SK-N-SH (cell line): Measurements from ENCODE around the gene SBSN. TPM values are rescaled to one million over a fixed set of nuclear protein-coding genes. Genes with fewer than 3 reads are reported as not detected.
A peak's percentile ranks its signal among the peaks of the same experiment; 100 is the strongest.

Experiments
- CTCF ChIA-PET: fragments of 300-600, 350-600 bp; formaldehyde crosslinking; extraction: SDS; loops from one replicate; lab custom pipeline; 2021; lab: Yijun Ruan, JAX
- POLR2A ChIA-PET: fragments of 350-600 bp; sonication (Branson Sonifier 250); formaldehyde crosslinking; extraction: SDS; loops from one replicate; lab custom pipeline; 2020; ENCODE audit warnings: antibody characterized with exemption, inconsistent platforms; lab: Yijun Ruan, JAX
- DNase-seq: peaks from one replicate; pipeline ENCODE4 v3.0.0; 2012
- H2AFZ ChIP-seq: fragments of 200-600 bp; sonication (generic); 2 replicates; pipeline ENCODE4 v1.8.1; 2016; ENCODE audit warnings: antibody characterized with exemption, mild to moderate bottlenecking, low read depth
- H3F3A ChIP-seq: fragments of 200-600 bp; sonication (generic); replicated peaks from 2 replicates; pipeline ENCODE3; 2016; ENCODE audit warnings: antibody characterized with exemption, mild to moderate bottlenecking; ENCODE audit not compliant: insufficient read depth
- H3K27ac ChIP-seq, 2 experiments: fragments of 200-500 bp in 1 of 2; fragments of 200-600 bp in 1 of 2; sonication (Bioruptor generic) in 1 of 2; sonication (generic), shearing (Covaris generic) in 1 of 2; 2 replicates each; pipeline versions ENCODE4 v1.5.1 to v1.6.1; 2014 to 2016; ENCODE audit warnings: low read depth in 2 of 2, inconsistent platforms in 1 of 2, low read length in 1 of 2, mild to moderate bottlenecking in 1 of 2, mixed read lengths in 1 of 2
- H3K27me3 ChIP-seq: fragments of 200-600 bp; sonication (generic), shearing (Covaris generic); 2 replicates; pipeline ENCODE4 v1.6.1; 2016; ENCODE audit warnings: mixed run types; ENCODE audit not compliant: insufficient read depth
- H3K36me3 ChIP-seq, 2 experiments: fragments of 200-500 bp in 1 of 2; fragments of 200-600 bp in 1 of 2; sonication (Bioruptor generic) in 1 of 2; sonication (generic) in 1 of 2; replicated peaks in 1 of 2; 2 replicates each; pipeline versions ENCODE3 to v1.5.1; 2014 to 2016; ENCODE audit warnings: low read length in 1 of 2, mild to moderate bottlenecking in 1 of 2; ENCODE audit not compliant: insufficient read depth in 2 of 2, control insufficient read depth in 1 of 2
- H3K4me1 ChIP-seq, 2 experiments: fragments of 200-500 bp in 1 of 2; fragments of 200-600 bp in 1 of 2; sonication (Bioruptor generic) in 1 of 2; sonication (generic), shearing (Covaris generic) in 1 of 2; 2 replicates each; pipeline versions ENCODE4 v1.5.1 to v1.6.1; 2014 to 2016; ENCODE audit warnings: low read depth in 1 of 2, low read length in 1 of 2, mixed run types in 1 of 2; ENCODE audit not compliant: insufficient read depth in 2 of 2, control insufficient read depth in 1 of 2
- H3K4me2 ChIP-seq: fragments of 200-600 bp; sonication (generic), shearing (Covaris generic); 2 replicates; pipeline ENCODE4 v1.6.1; 2017; ENCODE audit warnings: mixed run types
- H3K4me3 ChIP-seq, 2 experiments: fragments of 200-500 bp in 1 of 2; fragments of 200-600 bp in 1 of 2; sonication (Bioruptor generic) in 1 of 2; sonication (generic), shearing (Covaris generic) in 1 of 2; 2 replicates each; pipeline versions ENCODE4 v1.5.1 to v1.8.1; 2014 to 2016; ENCODE audit warnings: low read depth in 2 of 2, inconsistent platforms in 1 of 2, low read length in 1 of 2, mild to moderate bottlenecking in 1 of 2, mixed read lengths in 1 of 2, moderate library complexity in 1 of 2
- H3K79me2 ChIP-seq: fragments of 200-600 bp; sonication (generic); 2 replicates; pipeline ENCODE4 v1.8.1; 2017; ENCODE audit warnings: mild to moderate bottlenecking; ENCODE audit not compliant: insufficient read depth
- H3K9ac ChIP-seq: fragments of 200-600 bp; sonication (generic); 2 replicates; pipeline ENCODE4 v1.6.1; 2017; ENCODE audit warnings: mixed run types
- H3K9me2 ChIP-seq: fragments of 200-600 bp; sonication (generic); 2 replicates; pipeline ENCODE4 v1.6.1; 2017; ENCODE audit warnings: mixed run types
- H3K9me3 ChIP-seq: fragments of 200-600 bp; sonication (generic); 2 replicates; pipeline ENCODE4 v1.6.1; 2017; ENCODE audit warnings: mixed run types, mild to moderate bottlenecking, moderate library complexity
- H4K20me1 ChIP-seq: fragments of 200-600 bp; sonication (generic); 2 replicates; pipeline ENCODE4 v1.6.1; 2017; ENCODE audit warnings: mild to moderate bottlenecking, mixed run types; ENCODE audit not compliant: insufficient read depth
- CHD2 ChIP-seq: fragments of 150-350 bp; IDR thresholded peaks from 2 replicates; pipeline ENCODE4 v1.6.1; 2018; ENCODE audit warnings: low read length; ENCODE audit not compliant: partially characterized antibody
- EP300 ChIP-seq, 2 experiments: IDR thresholded peaks; 2 replicates each; pipeline versions ENCODE4 v1.4.0 to v1.6.1; 2012; ENCODE audit warnings: borderline replicate concordance in 1 of 2, low read depth in 1 of 2, low read length in 1 of 2
- EZH2phosphoT487 ChIP-seq: fragments of 200-600 bp; sonication (generic); IDR thresholded peaks from 2 replicates; pipeline ENCODE4 v1.6.1; 2017; ENCODE audit warnings: low read depth, mixed run types, mild to moderate bottlenecking, antibody characterized with exemption, moderate library complexity, borderline replicate concordance
- FOXJ3 ChIP-seq: sonication (generic); formaldehyde crosslinking; IDR thresholded peaks from 2 replicates; pipeline ENCODE4 v1.5.1; 2020; ENCODE audit warnings: mild to moderate bottlenecking, missing genetic modification reagents
- JUND ChIP-seq: IDR thresholded peaks from 2 replicates; pipeline ENCODE4 v1.4.0; 2012
- NFIC ChIP-seq: IDR thresholded peaks from 2 replicates; pipeline ENCODE4 v1.4.0; 2012; ENCODE audit warnings: borderline replicate concordance
- NRF1 ChIP-seq: IDR thresholded peaks from 2 replicates; pipeline ENCODE4 v1.6.1; 2012; ENCODE audit warnings: low read depth, mild to moderate bottlenecking, low read length
- RCOR1 ChIP-seq: fragments of 150-350 bp; IDR thresholded peaks from 2 replicates; pipeline ENCODE4 v1.6.1; 2017; ENCODE audit warnings: antibody characterized with exemption, low read length
- RXRA ChIP-seq: IDR thresholded peaks from 2 replicates; pipeline ENCODE4 v1.4.0; 2012; ENCODE audit warnings: low read depth, mild to moderate bottlenecking, borderline replicate concordance
- SIN3A ChIP-seq: IDR thresholded peaks from 2 replicates; pipeline ENCODE4 v1.6.1; 2012; ENCODE audit warnings: low read depth, mild to moderate bottlenecking, low read length, moderate library complexity, borderline replicate concordance
- TCF12 ChIP-seq: IDR thresholded peaks from 2 replicates; pipeline ENCODE4 v1.4.0; 2012
- TEAD4 ChIP-seq: IDR thresholded peaks from 2 replicates; pipeline ENCODE4 v1.4.0; 2012; ENCODE audit warnings: mild to moderate bottlenecking, borderline replicate concordance; ENCODE audit not compliant: insufficient read depth
- YY1 ChIP-seq: IDR thresholded peaks from 2 replicates; pipeline ENCODE4 v1.4.0; 2012; ENCODE audit warnings: low read depth, mild to moderate bottlenecking
- WGBS: methylation state at CpG from one replicate; pipeline ENCODE4 v1.1.6; 2017; ENCODE audit warnings: low lambda C conversion rate; 5-methylcytosine and 5-hydroxymethylcytosine counted together
- polyA plus RNA-seq, 3 experiments: library from polyadenylated mRNA; depleted of rRNA; stranded (reverse); fragments of >200 nt; gene quantifications; 2 replicates each; pipeline ENCODE4 v1.2.3, GENCODE V29; 2012
- TF ChIP-seq, protein P1 (sequence below): fragments of 150-350 bp; IDR thresholded peaks from 2 replicates; pipeline ENCODE4 v1.6.1; 2016; ENCODE audit warnings: mild to moderate bottlenecking, low read depth, low read length
- TF ChIP-seq, protein P2 (sequence below): IDR thresholded peaks from 2 replicates; pipeline ENCODE4; 2012
- TF ChIP-seq, protein P3 (sequence below): fragments of 200-600 bp; sonication (generic); IDR thresholded peaks from 2 replicates; pipeline ENCODE4 v1.6.1; 2017; ENCODE audit warnings: antibody characterized with exemption, mild to moderate bottlenecking, moderate library complexity

SBSN gene
- polyA plus RNA-seq, 1 of the 3 experiments (the other 2 are of a cell fraction), result 0.25 TPM

DNA sequence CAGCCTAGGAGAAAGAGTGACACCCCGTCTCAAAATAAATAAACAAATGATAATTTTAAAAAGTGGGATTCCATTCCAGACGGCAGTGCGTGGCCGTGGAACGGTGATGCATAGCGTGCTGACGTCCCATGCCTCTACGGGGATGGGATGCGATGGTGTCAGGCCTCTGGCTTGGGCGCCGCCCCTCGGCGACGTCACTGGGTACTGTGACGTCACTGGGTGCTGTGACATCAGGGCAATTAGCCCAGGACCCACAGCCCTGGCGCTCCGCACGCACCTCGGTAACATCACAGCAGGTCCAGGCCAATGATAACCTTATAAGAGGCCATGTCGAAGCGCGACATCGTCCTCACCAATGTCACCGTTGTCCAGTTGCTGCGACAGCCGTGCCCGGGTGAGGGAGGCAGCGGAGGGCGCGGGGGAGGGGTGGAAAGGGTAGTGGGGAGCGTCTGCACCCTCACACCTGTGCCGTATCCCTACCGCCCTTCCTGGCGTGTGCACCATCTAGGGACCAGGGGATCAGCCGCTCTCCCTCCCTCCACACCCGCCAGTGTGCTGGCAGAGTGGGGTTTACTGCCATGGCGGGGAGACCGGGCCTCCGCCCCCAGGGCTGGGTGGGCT is 5.2 kb upstream of the SBSN start, which contains the start of gene GAPDHS:
TSS of gene GAPDHS (plus strand) at position 256 of the 621 bp plus-strand sequence. CDS start at position 328, 72 bp downstream.
- 39% methylated on average over 27 of the region's 39 CpGs for WGBS
- Histone ChIP-seq H2AFZ (no peak within 1 kb of the TSS), H3K36me3 (no peaks in the 10 kb centered on the region), H3K4me3 (no peak within 1 kb of the TSS), H3K4me2 (no peak within 1 kb of the TSS), H3K9me2 (no peaks in the 10 kb centered on the region), H3K4me1 (peaks cover 0 to 5% of the 10 kb centered on the region in 2 experiments; a peak in 1 of 4 replicates), H3K79me2 (no peaks in the 10 kb centered on the region), H3K27ac (no peak within 1 kb of the TSS), H4K20me1 (no peaks in the 10 kb centered on the region), H3K27me3 (peaks cover 76% of the 10 kb centered on the region), H3K9ac (no peak within 1 kb of the TSS), H3K9me3 (no peaks in the 10 kb centered on the region), H3F3A (no peaks in the 10 kb centered on the region)
- CTCF ChIA-PET, result no interaction called here
- TF ChIP-seq TCF12 (no peak), YY1 (no peak), CHD2 (no peak), JUND (no peak)
- TF ChIP-seq, protein P1, sequence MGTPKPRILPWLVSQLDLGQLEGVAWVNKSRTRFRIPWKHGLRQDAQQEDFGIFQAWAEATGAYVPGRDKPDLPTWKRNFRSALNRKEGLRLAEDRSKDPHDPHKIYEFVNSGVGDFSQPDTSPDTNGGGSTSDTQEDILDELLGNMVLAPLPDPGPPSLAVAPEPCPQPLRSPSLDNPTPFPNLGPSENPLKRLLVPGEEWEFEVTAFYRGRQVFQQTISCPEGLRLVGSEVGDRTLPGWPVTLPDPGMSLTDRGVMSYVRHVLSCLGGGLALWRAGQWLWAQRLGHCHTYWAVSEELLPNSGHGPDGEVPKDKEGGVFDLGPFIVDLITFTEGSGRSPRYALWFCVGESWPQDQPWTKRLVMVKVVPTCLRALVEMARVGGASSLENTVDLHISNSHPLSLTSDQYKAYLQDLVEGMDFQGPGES, result no peak
- POLR2A ChIA-PET, result no interaction called here
- DNase-seq, result peak; percentile 52

DNA sequence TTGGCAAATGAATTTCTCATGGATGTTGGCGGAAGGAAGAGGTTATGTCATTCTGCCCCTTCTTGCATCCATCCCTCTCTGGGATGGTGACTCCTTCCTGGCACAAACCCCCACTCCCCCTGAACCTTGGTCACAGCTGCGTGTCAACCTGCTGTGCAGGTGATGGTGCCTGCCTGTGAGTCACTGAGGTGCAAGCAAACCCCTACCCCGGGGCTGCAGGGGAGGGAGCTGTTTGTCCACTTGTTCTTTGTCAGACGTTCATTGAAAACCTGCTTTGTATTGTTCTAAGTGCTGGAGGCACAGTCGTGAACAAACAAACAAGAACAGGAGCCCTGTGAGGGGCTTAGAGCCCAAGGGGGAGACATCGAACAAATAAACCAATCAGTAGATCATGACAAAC is 3.2 kb upstream of the SBSN start:
- Histone ChIP-seq H3K27ac (no peak overlapping the region), H3K9me2 (no peaks in the 10 kb centered on the region), H3K9me3 (no peaks in the 10 kb centered on the region), H3K9ac (no peak overlapping the region), H3K4me2 (no peak overlapping the region), H4K20me1 (no peaks in the 10 kb centered on the region), H3K36me3 (no peaks in the 10 kb centered on the region), H3K4me3 (no peak overlapping the region), H3K27me3 (peaks cover 82% of the 10 kb centered on the region), H3K79me2 (no peaks in the 10 kb centered on the region), H2AFZ (no peak overlapping the region)
- DNase-seq, result no peak
- TF ChIP-seq YY1 (no peak), RCOR1 (no peak), FOXJ3 (CRISPR knock-in tag) (no peak), RXRA (no peak), NRF1 (no peak), SIN3A (no peak), TEAD4 (no peak), NFIC (no peak), EZH2phosphoT487 (no peak), JUND (no peak), EP300 (IDR thresholded peaks at IDR 0.05; ENCODE audit: borderline replicate concordance in 1 of 2, low read depth in 1 of 2, low read length in 1 of 2) (no peak)
- TF ChIP-seq, protein P2, sequence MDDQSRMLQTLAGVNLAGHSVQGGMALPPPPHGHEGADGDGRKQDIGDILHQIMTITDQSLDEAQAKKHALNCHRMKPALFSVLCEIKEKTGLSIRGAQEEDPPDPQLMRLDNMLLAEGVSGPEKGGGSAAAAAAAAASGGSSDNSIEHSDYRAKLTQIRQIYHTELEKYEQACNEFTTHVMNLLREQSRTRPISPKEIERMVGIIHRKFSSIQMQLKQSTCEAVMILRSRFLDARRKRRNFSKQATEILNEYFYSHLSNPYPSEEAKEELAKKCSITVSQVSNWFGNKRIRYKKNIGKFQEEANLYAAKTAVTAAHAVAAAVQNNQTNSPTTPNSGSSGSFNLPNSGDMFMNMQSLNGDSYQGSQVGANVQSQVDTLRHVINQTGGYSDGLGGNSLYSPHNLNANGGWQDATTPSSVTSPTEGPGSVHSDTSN, result no peak
- TF ChIP-seq, protein P3, sequence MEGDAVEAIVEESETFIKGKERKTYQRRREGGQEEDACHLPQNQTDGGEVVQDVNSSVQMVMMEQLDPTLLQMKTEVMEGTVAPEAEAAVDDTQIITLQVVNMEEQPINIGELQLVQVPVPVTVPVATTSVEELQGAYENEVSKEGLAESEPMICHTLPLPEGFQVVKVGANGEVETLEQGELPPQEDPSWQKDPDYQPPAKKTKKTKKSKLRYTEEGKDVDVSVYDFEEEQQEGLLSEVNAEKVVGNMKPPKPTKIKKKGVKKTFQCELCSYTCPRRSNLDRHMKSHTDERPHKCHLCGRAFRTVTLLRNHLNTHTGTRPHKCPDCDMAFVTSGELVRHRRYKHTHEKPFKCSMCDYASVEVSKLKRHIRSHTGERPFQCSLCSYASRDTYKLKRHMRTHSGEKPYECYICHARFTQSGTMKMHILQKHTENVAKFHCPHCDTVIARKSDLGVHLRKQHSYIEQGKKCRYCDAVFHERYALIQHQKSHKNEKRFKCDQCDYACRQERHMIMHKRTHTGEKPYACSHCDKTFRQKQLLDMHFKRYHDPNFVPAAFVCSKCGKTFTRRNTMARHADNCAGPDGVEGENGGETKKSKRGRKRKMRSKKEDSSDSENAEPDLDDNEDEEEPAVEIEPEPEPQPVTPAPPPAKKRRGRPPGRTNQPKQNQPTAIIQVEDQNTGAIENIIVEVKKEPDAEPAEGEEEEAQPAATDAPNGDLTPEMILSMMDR, result no peak
- TF ChIP-seq, all 33 proteins: peak for 0
- CTCF ChIA-PET, result interaction anchor here (0.7 to 2.6 kb wide), 3 partner anchors 17 to 600 kb away, joined by 3 to 10 read pairs (median 4); no protein-coding TSS in a partner anchor
- WGBS, result 21% methylated on average over 6 of the region's 6 CpGs
- POLR2A ChIA-PET, result no interaction called here
- Histone ChIP-seq H3K4me1 (no peaks in the 10 kb centered on the region; a peak in 1 of 4 replicates), H3F3A (no peaks in the 10 kb centered on the region)
